Activated CD4-positive, alpha-beta T cell treated with anti-CD3 and anti-CD28 coated beads, Interleukin-2, Interleukin-4, amounts not matched to agents 100 ng/mL and 50 ng/mL, durations not matched to agents 16 hours and 8 hours (primary cell): Measurements from ENCODE around the gene NEUROD2.

Experiments used
- DNase-seq: peaks from one replicate; pipeline ENCODE4 v3.0.0-alpha.2; 2020; ENCODE audit warnings: low spot score

NEUROD2 gene

DNA sequence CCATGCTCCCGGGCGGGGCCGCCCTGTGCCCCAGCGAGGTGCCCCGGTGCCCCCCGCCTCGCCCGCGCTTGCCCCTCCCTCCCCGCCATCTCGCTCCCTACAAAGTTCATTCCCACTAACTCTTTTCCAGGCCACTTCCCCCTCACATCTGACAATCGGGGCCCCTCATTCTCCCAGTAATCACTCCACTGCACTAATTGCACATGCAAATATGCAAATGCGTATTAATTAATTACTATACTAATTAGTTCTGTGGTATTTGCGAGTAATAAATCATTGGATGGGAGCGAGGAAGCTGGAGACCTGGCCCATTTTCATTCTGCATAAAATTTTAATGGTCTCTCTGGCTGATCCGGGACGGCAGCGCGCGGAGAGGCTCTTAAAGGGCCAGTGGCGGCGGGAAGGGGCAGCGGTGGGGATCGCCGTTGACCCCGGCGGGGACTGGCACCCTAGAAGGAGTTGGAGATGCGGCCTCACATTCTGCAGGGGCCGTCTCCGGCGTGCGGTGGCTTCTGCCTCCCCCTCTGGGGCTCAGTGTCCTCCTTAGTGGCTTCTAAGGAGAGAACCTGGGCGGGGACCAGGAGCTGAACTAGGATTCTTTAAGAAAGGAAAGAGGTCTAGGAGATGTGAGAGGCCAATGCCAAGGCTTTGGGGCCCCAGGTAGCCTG lies 10.7 kb upstream of the NEUROD2 start:
- DNase-seq: no peak

DNA sequence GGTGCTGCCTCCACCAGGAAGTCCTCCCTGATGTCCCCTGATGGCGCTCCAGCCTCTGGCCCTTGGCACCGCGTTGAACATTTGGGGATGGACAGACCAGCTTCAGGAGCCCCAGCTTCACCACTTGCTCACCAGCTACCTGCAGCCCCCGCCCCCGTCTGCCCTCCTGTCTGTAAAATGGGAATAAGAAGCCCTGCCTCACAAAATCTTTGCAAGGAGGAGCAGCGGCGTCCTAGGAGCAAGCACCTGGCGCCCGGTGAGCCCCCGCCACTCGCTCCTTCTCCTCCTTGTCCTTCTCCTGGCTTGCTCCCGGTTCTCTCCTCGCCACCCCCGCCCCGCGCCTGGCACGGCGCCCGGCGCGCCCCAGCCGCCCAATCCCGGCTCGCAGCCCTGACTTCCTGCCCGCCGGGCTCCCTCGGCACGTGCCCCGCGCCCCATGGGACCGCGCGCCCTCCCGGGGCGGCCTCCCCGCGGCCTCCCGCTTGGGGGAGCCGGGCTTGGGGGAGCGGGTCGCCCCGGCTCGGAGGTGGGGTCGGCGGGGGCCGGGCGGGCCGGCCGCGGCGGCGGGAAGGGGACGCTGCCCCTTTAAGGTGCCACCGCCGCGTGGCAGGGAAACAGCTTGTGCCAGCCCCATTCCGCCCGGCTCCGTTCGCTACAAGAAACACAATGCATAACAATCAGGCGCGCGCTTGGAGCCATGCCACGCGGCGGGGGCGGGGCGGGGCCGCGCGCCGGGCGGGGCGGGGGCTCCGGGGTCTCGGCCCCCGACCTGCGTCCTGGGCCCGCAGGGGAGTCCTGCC lies 9.9 kb upstream of the NEUROD2 start:
- DNase-seq: peak; percentile 48

- DNase-seq: no peak
Measured at GRCh38 chr17:39617100-39617445, 9.4 kb upstream of the NEUROD2 start.

GRCh38 chr17:39615434-39615833 lies 7.7 kb upstream of the NEUROD2 start:
- DNase-seq: no peak

GRCh38 chr17:39614545-39615157 lies 6.9 kb upstream of the NEUROD2 start:
- no peak for DNase-seq

GRCh38 chr17:39612935-39613464 lies 5.3 kb upstream of the NEUROD2 start:
- DNase-seq: no peak

DNA sequence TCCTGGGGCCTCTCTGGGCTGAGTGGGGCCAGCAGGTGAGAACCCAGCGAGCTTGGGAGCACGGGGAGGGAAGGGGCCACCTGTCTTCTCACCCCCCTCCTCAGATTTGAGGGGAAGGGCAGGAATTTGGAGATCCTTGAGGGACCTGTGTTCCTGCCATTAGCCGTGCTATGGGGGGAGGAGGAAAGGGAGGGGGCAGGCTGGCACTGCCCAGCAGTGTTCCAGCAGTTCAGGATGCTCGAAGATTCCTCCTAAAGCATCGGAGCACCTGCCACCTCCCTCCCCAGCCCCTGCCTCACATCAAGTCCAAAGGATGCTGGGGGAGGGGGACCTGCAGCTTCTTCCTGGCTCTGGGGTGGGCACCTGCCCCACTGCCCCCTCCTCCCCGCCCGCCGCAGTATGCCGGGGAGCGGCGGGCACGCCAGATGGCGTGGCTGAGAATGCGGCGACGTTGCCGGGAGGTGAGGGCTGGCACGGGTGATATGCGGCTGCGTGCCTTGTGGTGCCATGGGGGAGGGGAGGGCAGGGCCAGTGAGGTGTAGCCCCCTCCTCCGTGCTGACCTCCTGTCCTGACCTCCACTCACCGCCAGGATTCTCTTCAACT lies 4.7 kb upstream of the NEUROD2 start:
- no peak for DNase-seq

DNA sequence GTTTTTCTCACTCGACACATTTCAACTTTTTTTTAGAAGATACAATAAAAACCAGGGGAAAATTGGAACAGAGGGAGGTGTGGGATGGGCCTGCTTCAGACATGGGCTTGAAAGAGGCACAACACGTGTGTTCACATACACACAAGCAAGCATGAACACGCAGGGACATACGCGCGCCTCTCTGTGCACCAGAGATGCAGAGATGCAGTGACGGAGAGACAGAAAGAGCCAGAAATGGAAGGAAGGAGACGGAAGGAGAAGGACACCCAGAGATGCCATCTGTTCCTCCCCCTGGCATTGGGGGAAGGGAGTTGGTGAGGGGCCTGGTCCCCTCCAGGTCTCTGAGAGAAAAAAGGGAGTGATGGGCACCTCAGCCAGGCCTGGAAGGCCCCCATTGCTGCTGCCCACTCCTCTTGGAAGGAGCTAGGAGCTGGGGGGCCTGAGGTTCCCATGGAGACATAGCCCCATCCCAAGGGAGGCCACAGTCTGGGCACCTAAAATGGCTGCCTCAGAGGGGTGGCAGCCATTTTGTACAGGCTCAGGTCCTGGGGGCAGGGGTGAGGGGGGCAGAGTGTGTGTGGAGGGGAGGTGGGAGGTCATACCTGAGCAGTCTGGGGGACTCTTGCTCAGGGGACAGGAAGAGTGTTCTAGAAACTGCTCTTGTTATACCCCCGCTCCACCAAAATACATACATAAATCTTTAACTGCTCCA lies 3.8 kb upstream of the NEUROD2 start:
- no peak for DNase-seq

DNA sequence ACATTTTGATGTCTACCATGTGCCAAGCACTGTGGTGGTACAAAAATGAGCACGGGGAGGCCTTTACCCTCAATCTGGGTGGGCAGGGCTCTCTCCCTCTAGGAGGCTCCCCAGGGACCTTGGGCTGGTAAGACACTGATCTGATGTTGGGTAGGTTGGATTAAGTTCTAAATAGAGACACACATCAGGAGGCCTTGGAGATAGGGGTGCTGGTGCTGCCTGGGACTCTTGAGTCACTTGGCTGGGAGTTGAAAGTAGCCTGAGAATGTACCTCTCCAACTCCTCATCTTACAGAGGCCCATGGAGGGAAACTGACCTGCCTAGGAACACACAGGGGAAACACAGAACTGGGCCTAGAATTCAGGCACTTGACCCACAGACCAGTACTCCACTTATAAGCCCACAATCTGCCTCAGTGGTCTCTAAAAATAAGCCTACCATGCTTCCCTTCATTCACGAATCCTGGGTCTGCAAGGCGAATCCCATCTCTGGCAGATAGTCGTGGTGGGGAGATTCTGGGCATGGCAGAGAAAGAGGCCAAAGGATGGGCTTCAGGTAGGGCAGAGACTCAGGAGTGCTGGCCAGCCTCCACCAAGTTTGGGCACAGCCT lies 1.8 kb upstream of the NEUROD2 start:
- no peak for DNase-seq

DNA sequence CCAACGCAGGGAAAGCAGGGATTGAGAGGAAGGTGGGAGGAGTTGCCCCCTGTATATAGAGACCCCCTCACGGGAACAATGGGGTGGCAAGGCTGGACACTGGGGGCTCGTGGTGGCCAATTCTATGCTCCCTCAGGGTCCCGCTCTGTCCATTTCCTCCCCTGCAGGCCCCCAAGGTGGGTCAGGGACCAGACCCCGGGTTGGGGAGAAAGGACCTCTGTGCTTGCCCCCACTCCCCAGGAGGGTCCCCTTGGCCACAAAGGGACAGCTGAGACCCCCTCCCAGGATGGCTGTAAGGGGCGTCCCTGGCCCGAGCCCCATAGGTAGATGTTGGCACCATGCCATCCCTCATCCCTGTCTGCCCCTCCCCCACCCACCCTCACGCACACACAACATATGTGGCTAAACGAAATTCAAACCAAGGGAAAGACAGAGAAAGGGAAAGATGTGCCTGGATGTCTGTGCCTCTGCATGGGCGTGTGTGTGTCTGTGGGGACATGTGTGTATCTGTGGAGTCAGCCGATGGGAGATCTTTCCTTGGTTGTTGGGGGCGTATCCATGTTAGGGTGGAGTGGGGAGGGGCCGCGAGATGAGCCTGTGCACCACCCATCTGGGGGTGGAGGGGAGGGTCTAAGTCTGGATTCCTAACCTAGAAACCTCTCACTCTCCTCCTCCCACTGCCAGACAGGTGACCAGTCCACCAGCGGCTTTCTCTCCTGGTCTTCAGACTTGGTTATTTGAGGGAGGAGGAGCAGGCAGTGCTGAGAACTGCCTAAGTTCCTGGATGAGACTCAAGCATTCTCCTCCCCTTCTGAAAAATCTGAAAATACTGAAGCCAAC lies 642 bp upstream of the NEUROD2 start:
- no peak for DNase-seq

DNA sequence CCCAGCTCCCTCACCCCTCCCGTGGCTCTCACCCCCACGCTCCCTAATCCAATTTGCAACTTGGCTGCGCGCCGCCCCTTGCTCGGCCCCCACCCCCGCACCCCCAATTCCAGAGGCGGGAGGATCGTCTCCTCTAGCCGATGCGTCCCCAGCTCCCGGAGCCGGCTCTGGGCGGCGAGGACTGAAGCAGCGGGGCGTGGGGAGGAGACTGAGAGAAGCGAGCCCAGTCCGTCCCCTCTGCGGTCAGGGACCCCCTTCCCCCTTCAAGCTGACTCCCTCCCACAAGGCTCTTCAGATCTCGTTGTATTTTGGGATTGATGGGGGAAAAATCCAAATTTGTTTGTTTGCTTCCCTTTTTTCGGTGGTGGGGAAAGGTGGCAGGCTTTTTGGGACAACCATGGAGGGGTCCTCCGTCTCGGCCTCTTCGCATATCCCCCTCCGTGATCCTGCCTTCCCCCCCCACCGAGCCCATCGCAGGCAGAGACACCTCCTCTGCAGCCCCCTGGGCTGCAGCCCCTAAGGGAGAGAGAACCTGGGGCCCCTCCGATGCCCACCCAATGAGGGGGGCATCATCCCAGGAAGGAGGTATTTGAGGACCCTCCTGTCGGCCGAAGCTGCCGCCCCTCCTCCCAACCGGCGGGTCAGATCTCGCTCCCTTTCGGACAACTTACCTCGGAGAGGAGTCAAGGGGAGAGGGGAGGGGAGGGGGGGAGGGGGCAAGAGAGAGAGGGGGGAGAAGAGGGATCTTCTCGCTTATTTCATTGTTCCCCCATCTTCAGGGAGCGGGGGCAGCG lies 466 bp downstream of the NEUROD2 start:
- DNase-seq: no peak

GRCh38 chr17:39606434-39607056 lies 1.2 kb downstream of the NEUROD2 start:
- DNase-seq: no peak

DNA sequence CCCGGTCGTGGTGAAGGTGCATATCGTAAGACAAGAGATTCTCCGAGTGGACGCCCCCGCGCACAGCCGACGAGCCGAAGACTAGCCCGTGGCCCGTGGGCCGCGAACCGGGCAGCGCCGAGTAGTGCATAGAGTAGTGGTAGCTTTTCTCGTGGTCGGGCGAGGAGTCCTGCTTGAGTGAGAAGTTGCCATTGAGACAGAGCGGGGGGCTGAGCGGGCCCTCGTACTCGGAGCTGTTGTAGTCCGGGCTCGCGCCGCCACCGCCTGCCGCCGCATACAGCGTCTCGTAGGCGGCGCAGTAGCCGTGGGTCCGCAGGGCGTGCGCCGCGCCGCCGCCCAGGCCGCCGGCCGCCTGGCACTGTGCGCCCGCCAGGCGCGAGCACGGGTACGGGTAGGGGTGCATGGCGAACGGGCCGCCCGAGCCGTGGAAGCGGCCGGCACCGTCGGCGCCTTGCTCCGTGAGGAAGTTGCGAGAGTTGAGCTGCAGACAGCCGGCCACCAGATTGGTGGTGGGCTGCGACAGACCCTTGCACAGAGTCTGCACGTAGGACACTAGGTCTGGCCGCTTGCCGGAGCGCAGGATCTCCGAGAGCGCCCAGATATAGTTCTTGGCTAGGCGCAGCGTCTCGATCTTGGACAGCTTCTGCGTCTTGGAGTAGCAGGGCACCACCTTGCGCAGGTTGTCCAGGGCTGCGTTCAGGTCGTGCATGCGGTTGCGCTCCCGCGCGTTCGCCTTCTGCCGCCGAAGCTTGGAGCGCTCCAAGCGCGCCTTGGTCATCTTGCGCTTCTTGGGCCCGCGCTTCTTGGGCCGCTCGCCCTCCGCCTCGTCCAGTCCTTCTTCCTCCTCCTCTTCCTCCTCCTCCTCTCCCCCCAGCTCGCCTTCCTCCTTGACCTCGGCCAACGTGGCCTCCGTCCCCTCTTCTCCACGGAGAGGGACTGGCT lies 2.0 kb downstream of the NEUROD2 start:
- no peak for DNase-seq

DNA sequence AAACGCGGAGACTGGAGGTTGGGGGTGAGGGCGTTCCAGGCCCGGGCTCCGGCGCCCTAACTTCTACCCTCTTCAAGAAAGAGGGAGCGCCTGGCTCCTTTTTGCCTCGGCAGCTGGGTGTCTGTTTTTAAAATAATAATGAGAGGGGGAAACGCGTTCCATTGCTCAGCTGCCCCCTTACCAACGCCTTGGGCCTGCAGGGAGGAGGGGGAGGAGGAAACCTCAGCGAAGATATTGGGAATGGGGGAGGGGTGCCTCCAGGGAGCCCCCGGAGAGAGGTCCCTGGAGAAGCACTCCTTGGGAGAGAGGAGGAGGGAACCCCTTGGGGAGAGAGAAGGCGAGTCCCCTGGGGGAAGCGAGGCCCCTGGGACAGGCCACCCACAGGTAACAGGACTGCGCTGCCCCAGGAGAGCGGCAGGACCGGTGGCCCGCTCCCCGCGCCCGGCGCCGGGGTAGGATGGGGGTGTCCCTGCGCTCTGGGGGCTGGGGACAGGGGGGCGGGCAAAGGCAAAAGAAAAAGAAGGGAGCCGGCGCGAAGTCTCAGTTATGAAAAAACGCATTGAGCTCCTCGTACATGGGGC lies 2.7 kb downstream of the NEUROD2 start:
- no peak for DNase-seq

DNA sequence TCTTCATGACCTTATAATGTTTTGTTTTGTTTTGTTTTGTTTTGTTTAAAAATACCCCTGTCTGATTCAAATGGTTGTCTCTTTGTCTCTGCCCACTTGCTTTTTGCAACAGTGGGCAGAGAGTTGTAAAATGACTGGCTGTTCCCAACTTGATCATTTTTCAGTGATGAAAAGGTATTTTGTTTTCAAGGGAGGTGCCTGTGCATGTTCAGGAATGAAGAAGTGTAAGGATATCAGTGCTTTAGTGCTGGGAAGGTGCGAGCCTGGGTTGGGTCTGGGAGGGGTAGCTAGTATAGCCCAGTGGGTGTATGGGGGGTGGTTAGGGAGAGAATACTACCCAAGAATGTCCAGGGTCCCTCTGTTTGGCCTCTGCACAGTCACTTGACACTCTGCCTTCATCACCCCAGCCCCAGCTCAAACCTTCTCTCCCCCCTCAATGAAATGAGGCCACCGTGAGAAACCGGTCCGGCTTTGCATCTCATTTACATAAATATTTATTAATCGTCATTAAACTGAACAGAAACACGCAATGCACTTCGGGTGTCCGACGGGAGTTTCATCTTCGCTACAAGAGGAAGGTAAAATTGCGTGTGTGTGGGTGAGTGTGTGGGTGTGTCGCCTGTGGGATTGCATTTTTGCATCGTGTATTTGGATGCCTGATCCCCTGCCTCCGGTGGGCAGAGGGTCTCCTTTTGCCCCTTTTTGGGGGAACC lies 4.3 kb downstream of the NEUROD2 start:
- DNase-seq: no peak

DNA sequence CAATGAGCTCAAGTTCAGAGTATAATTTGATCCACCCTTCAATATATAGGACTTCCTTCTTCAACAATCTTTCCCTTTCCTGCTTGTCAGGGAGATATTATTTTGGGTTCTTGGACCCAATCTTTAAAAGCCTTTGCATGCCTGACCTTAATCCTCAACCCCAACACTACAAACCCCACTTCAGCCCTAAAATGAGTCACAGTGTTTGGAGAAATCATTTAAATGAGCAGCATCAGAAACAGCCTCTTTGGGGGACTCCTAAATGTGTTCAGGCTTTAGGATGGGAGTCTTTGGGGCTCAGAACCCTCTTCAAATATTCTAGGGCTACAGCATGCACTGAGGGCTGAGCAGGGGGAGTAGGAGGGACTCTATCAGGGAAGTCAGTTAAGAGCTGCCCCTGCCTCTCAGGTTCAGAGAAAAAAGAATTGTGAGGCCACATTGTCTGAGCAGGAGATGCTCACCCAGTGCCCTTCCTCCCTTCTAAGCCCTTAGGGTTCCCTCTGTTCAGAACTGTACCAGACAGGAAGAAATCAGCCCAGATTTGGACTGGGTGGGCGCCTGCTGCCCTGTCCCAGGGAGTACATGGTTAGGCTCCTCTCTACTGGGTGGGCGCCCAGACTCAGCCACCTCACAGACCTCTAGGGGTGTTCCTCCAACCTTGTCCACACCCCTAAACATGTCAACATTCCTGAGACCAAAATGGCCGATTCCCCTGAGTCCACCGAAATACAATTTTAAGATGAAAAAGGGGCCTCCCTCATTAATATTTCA lies 5.0 kb downstream of the NEUROD2 start:
- no peak for DNase-seq
